Natural killer cell (primary cell): Measurements from ENCODE around the gene ATP2A3. TPM values are rescaled to one million over a fixed set of nuclear protein-coding genes. Genes with fewer than 3 reads are reported as not detected.

Experiments
- ATAC-seq, 3 donors: fragments of 150-1000 bp in 2 of 3; fragments of 200-7000 bp in 1 of 3; cut with Tn5 transposase; 1 replicate in 1 of 3; 2 replicates in 2 of 3; pipeline ENCODE4 v1.10.0; 2021; ENCODE audit warnings: mild to moderate bottlenecking in 2 of 3, moderate library complexity in 2 of 3
- DNase-seq, 2 donors: peaks; one replicate each; pipeline versions ENCODE4 v3.0.0 to v3.0.0-alpha.2; 2013 to 2021; ENCODE audit warnings: mixed read lengths in 1 of 2
- H3K27ac ChIP-seq: one replicate; pipeline ENCODE4 v1.5.1; 2013; ENCODE audit warnings: mild to moderate bottlenecking, low read length
- H3K27me3 ChIP-seq: one replicate; pipeline ENCODE4 v1.6.1; 2013; ENCODE audit warnings: low read length; ENCODE audit not compliant: control insufficient read depth, insufficient read depth
- H3K36me3 ChIP-seq: one replicate; pipeline ENCODE4 v1.6.1; 2013; ENCODE audit warnings: low read length; ENCODE audit not compliant: control insufficient read depth, insufficient read depth
- H3K4me1 ChIP-seq: one replicate; pipeline ENCODE4 v1.6.1; 2013; ENCODE audit warnings: low read length; ENCODE audit not compliant: control insufficient read depth, insufficient read depth
- H3K4me3 ChIP-seq: one replicate; pipeline ENCODE4 v1.5.1; 2013; ENCODE audit warnings: low read length
- H3K9me3 ChIP-seq: one replicate; pipeline ENCODE4 v1.6.1; 2013; ENCODE audit warnings: low read length; ENCODE audit not compliant: control insufficient read depth, insufficient read depth
- H3K27ac Mint-ChIP-seq, 2 donors: one replicate each; pipeline ENCODE4 v1.8.0; 2022; ENCODE audit warnings: mild to moderate bottlenecking in 2 of 2, mixed read lengths in 2 of 2, moderate library complexity in 1 of 2
- H3K27me3 Mint-ChIP-seq, 2 donors: one replicate each; pipeline ENCODE4 v1.8.0; 2022; ENCODE audit warnings: low read depth in 2 of 2, mixed read lengths in 2 of 2
- H3K36me3 Mint-ChIP-seq: one replicate; pipeline ENCODE4 v1.8.0; 2022; ENCODE audit warnings: mixed read lengths
- H3K4me1 Mint-ChIP-seq, 2 donors: one replicate each; pipeline ENCODE4 v1.8.0; 2022; ENCODE audit warnings: mixed read lengths in 2 of 2
- H3K4me3 Mint-ChIP-seq: one replicate; pipeline ENCODE4 v1.8.0; 2022; ENCODE audit warnings: mild to moderate bottlenecking, moderate library complexity, mixed read lengths
- H3K9me3 Mint-ChIP-seq, 2 donors: one replicate each; pipeline ENCODE4 v1.8.0; 2022; ENCODE audit warnings: mixed read lengths in 2 of 2
- CTCF ChIP-seq: fragments of 200-600 bp; IDR thresholded peaks from one replicate; pipeline ENCODE4 v1.8.0; 2022; ENCODE audit warnings: antibody characterized with exemption
- WGBS: methylation state at CpG from one replicate; pipeline ENCODE4 v1.1.7; 2013; ENCODE audit warnings: missing lambda C conversion rate; ENCODE audit not compliant: insufficient coverage; 5-methylcytosine and 5-hydroxymethylcytosine counted together
- intact Hi-C: fragments of 100-400 bp; cut with micrococcal nuclease; formaldehyde crosslinking; loops from one replicate; pipeline ENCODE4 v1.14.2; 2022
- total RNA-seq, 4 donors: library from RNA; stranded (reverse); fragments of 120-200 nt in 1 of 4; gene quantifications; one replicate each; pipeline versions ENCODE4 v1.2.3 to v1.2.4, GENCODE V29; 2013 to 2022

The ATP2A3 gene
- total RNA-seq, 3 donors from 2014 or later (not counting 1 experiment from before 2014, with no cell fraction given) = 326 to 397 (median 377) TPM

DNA sequence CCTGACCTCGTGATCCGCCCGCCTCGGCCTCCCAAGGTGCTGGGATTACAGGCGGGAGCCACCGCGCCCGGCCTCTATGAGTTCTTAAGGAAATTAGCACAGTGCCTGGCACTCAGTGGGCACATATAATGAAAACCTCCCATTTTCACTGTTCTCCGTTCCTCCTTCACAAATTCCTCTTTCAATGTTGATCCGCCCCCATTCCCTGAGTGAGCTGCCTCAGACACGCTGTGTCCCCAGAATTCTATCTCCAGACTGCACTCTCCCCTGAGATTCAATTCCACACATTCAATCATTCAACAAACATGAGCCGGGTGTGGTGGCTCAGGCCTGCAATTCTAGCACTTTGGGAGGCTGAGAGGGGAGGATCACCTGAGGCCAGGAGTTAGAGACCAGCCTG is 55.0 kb downstream of the ATP2A3 start:
- DNase-seq = no peak
- Histone ChIP-seq H3K27ac (no peak overlapping the region), H3K4me1 (peaks cover 37% of the 10 kb centered on the region), H3K27me3 (no peaks in the 10 kb centered on the region), H3K9me3 (no peaks in the 10 kb centered on the region), H3K4me3 (no peak overlapping the region), H3K36me3 (no peaks in the 10 kb centered on the region)
- no peak overlapping the region for H3K4me3 Mint-ChIP-seq
- 94% methylated on average over 11 of the region's 12 CpGs for WGBS
- intact Hi-C loops = no loop called here
- H3K4me1 Mint-ChIP-seq = peaks cover 17 to 18% of the 10 kb centered on the region in 2 donors
- TF ChIP-seq CTCF = no peak
- no peak for ATAC-seq
- no peaks in the 10 kb centered on the region for H3K36me3 Mint-ChIP-seq
- H3K27me3 Mint-ChIP-seq = peaks cover 0 to 13% of the 10 kb centered on the region in 2 donors
- no peaks in the 10 kb centered on the region for H3K9me3 Mint-ChIP-seq
- H3K27ac Mint-ChIP-seq = no peak overlapping the region

- no peak overlapping the region for H3K27ac ChIP-seq
- peak in 1 of 2 donors; percentile 38 for DNase-seq
- peaks cover 10 to 11% of the 10 kb centered on the region in 2 donors for H3K4me1 Mint-ChIP-seq
- no peak for ATAC-seq
- H3K27me3 Mint-ChIP-seq = peaks cover 0 to 9% of the 10 kb centered on the region in 2 donors
- intact Hi-C loops = no loop called here
- H3K9me3 ChIP-seq = no peaks in the 10 kb centered on the region
- peaks cover 27% of the 10 kb centered on the region for H3K4me1 ChIP-seq
- TF ChIP-seq CTCF = no peak
- WGBS = 80% methylated on average over 11 of the region's 11 CpGs
- no peaks in the 10 kb centered on the region for H3K9me3 Mint-ChIP-seq
- no peaks in the 10 kb centered on the region for H3K36me3 ChIP-seq
- H3K36me3 Mint-ChIP-seq = no peaks in the 10 kb centered on the region
- H3K4me3 ChIP-seq = no peak overlapping the region
- H3K27ac Mint-ChIP-seq = no peak overlapping the region
- H3K27me3 ChIP-seq = no peaks in the 10 kb centered on the region
- no peak overlapping the region for H3K4me3 Mint-ChIP-seq
Measured at GRCh38 chr17:3907483-3908216, 56.6 kb downstream of the ATP2A3 start.

DNA sequence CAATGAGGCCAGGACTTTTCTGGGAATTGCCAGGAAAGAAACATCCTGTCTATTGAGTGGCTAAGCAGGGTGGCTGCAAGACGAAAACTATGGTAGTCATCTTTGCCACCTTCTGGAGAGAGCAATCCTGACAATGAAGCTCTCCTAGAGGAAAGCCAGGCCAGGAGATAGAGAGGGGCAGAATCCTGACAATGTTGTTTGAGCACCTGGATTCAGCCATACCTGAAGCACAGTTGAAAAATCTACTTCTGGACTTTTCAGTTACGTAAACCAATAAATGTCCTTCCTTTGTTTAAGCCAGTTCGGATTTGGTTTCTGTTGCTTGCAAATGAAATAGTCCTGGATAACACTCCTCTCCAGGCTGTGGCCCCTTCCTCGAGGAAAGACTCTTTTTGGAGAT is 57.4 kb downstream of the ATP2A3 start:
- Histone ChIP-seq H3K9me3 (no peaks in the 10 kb centered on the region), H3K27ac (no peak overlapping the region), H3K4me3 (no peak overlapping the region), H3K27me3 (no peaks in the 10 kb centered on the region), H3K36me3 (no peaks in the 10 kb centered on the region), H3K4me1 (peaks cover 25% of the 10 kb centered on the region)
- Mint-ChIP-seq H3K9me3 (no peaks in the 10 kb centered on the region), H3K4me3 (no peak overlapping the region), H3K27me3 (peaks cover 0 to 7% of the 10 kb centered on the region in 2 donors), H3K4me1 (peaks cover 10% of the 10 kb centered on the region in 2 donors), H3K36me3 (no peaks in the 10 kb centered on the region), H3K27ac (no peak overlapping the region)
- DNase-seq (no peak), ATAC-seq (no peak)
- TF ChIP-seq CTCF = no peak
- WGBS = 88% methylated on average over 4 of the region's 4 CpGs
- intact Hi-C loops = no loop called here
